Activated naive CD4-positive, alpha-beta T cell treated with anti-CD3 and anti-CD28 coated beads for 36 hours (primary cell): ENCODE results near the gene PASK. TPM values are rescaled to one million over a fixed set of nuclear protein-coding genes. Genes with fewer than 3 reads are reported as not detected.

Source experiments
- CTCF ChIA-PET: fragments of 350-600 bp; sonication (Branson Sonifier 250); formaldehyde crosslinking; loops from one replicate; lab custom pipeline; 2021; ENCODE audit warnings: antibody characterized with exemption; lab: Charles Lee
- DNase-seq: peaks from one replicate; pipeline ENCODE4 v3.0.0-alpha.2; 2020
- H3K27ac Mint-ChIP-seq: one replicate; pipeline ENCODE4 v1.8.0; 2021; ENCODE audit warnings: mild to moderate bottlenecking, mixed read lengths
- H3K27me3 Mint-ChIP-seq: one replicate; pipeline ENCODE4 v1.8.0; 2021; ENCODE audit warnings: low read depth, mixed read lengths
- H3K36me3 Mint-ChIP-seq: one replicate; pipeline ENCODE4 v1.8.0; 2021; ENCODE audit warnings: low read depth, mixed read lengths
- H3K4me1 Mint-ChIP-seq: one replicate; pipeline ENCODE4 v1.8.0; 2021; ENCODE audit warnings: low read depth, mixed read lengths
- H3K4me3 Mint-ChIP-seq: one replicate; pipeline ENCODE4 v1.8.0; 2021; ENCODE audit warnings: mild to moderate bottlenecking, moderate library complexity, mixed read lengths
- H3K9me3 Mint-ChIP-seq: one replicate; pipeline ENCODE4 v1.8.0; 2021; ENCODE audit warnings: mixed read lengths
- intact Hi-C: fragments of 100-400 bp; cut with micrococcal nuclease; formaldehyde crosslinking; loops from one replicate; pipeline ENCODE4 v1.15.1; 2023
- total RNA-seq, 2 experiments: library from RNA; stranded (reverse); gene quantifications; one replicate each; pipeline ENCODE4 v1.2.3, GENCODE V29; 2021

The PASK gene
- total RNA-seq, 2 experiments from 2014 or later: 71.5 to 72.0 TPM

- H3K27me3 Mint-ChIP-seq: no peaks in the 10 kb centered on the region
- CTCF ChIA-PET: no interaction called here
- DNase-seq: no peak
These were observed 20.0 kb downstream of the PASK start for GRCh38 chr2:241129086-241129871.

GRCh38 chr2:241128266-241128665 lies 21.0 kb downstream of the PASK start:
- Mint-ChIP-seq H3K4me1 (peaks cover 30% of the 10 kb centered on the region), H3K36me3 (peaks cover 37% of the 10 kb centered on the region), H3K27me3 (no peaks in the 10 kb centered on the region), H3K27ac (peak overlapping the region; percentile 97), H3K9me3 (no peaks in the 10 kb centered on the region), H3K4me3 (peak overlapping the region; percentile 19)
- CTCF ChIA-PET: interaction anchor here (0.7 kb wide), 1 partner anchor 1828 kb away, joined by 3 read pairs; no protein-coding TSS in a partner anchor
- no peak for DNase-seq
- intact Hi-C loops: no loop called here

More at GRCh38 chr2:241129086-241129871, 20.0 kb downstream of the PASK start:
- peak overlapping the region; percentile 97 for H3K27ac Mint-ChIP-seq
- no peak overlapping the region for H3K4me3 Mint-ChIP-seq
- H3K4me1 Mint-ChIP-seq: peaks cover 26% of the 10 kb centered on the region
- H3K36me3 Mint-ChIP-seq: peaks cover 34% of the 10 kb centered on the region
- H3K9me3 Mint-ChIP-seq: no peaks in the 10 kb centered on the region
- intact Hi-C loops: no loop called here

- CTCF ChIA-PET: no interaction called here
- H3K9me3 Mint-ChIP-seq: no peaks in the 10 kb centered on the region
- no peaks in the 10 kb centered on the region for H3K27me3 Mint-ChIP-seq
- H3K4me1 Mint-ChIP-seq: peaks cover 30% of the 10 kb centered on the region
- intact Hi-C loops: loop anchor here (1.0 to 2.0 kb wide), 2 partner anchors 23 to 24 kb away; partner anchors contain the start of genes MTERF4 and PASK
- peaks cover 34% of the 10 kb centered on the region for H3K36me3 Mint-ChIP-seq
- H3K4me3 Mint-ChIP-seq: no peak overlapping the region
- H3K27ac Mint-ChIP-seq: peak overlapping the region; percentile 97
- DNase-seq: no peak
These were observed 22.5 kb downstream of the PASK start for GRCh38 chr2:241126771-241127202.

GRCh38 chr2:241126201-241126611 lies 23.1 kb downstream of the PASK start:
- Mint-ChIP-seq H3K27me3 (no peaks in the 10 kb centered on the region), H3K27ac (no peak overlapping the region), H3K36me3 (peaks cover 37% of the 10 kb centered on the region), H3K9me3 (no peaks in the 10 kb centered on the region), H3K4me3 (no peak overlapping the region), H3K4me1 (peaks cover 34% of the 10 kb centered on the region)
- CTCF ChIA-PET: no interaction called here
- intact Hi-C loops: loop anchor here (2.0 kb wide), 1 partner anchor 23 kb away; the partner anchor contains the start of gene MTERF4
- no peak for DNase-seq

- Mint-ChIP-seq H3K27ac (no peak overlapping the region), H3K4me3 (no peak overlapping the region), H3K36me3 (peaks cover 40% of the 10 kb centered on the region), H3K27me3 (no peaks in the 10 kb centered on the region), H3K4me1 (peaks cover 38% of the 10 kb centered on the region), H3K9me3 (peaks cover 3% of the 10 kb centered on the region)
- CTCF ChIA-PET: no interaction called here
- intact Hi-C loops: loop anchor here (2.0 kb wide), 1 partner anchor 23 kb away; the partner anchor contains the start of gene MTERF4
- no peak for DNase-seq
These were observed 23.6 kb downstream of the PASK start for GRCh38 chr2:241125626-241126025.

- Mint-ChIP-seq H3K9me3 (peaks cover 6% of the 10 kb centered on the region), H3K4me1 (peaks cover 39% of the 10 kb centered on the region), H3K4me3 (peak overlapping the region; percentile 47), H3K36me3 (peaks cover 42% of the 10 kb centered on the region), H3K27ac (no peak overlapping the region), H3K27me3 (no peaks in the 10 kb centered on the region)
- intact Hi-C loops: no loop called here
- no peak for DNase-seq
- CTCF ChIA-PET: interaction anchor here (1.1 to 1.2 kb wide), 2 partner anchors 18 to 45 kb away, joined by 3 to 4 read pairs; no protein-coding TSS in a partner anchor
These were observed 25.3 kb downstream of the PASK start for GRCh38 chr2:241123816-241124536.

- Mint-ChIP-seq H3K9me3 (peaks cover 6% of the 10 kb centered on the region), H3K27ac (peak overlapping the region; percentile 30), H3K27me3 (no peaks in the 10 kb centered on the region), H3K4me3 (no peak overlapping the region), H3K36me3 (peaks cover 36% of the 10 kb centered on the region), H3K4me1 (peaks cover 25% of the 10 kb centered on the region)
- intact Hi-C loops: no loop called here
- CTCF ChIA-PET: no interaction called here
- DNase-seq: no peak
These were observed 26.8 kb downstream of the PASK start for GRCh38 chr2:241122376-241123002.

GRCh38 chr2:241121008-241121407 lies 28.3 kb downstream of the PASK start:
- Mint-ChIP-seq H3K27ac (no peak overlapping the region), H3K36me3 (peaks cover 37% of the 10 kb centered on the region), H3K9me3 (peaks cover 6% of the 10 kb centered on the region), H3K4me1 (peaks cover 19% of the 10 kb centered on the region), H3K27me3 (no peaks in the 10 kb centered on the region), H3K4me3 (no peak overlapping the region)
- intact Hi-C loops: no loop called here
- CTCF ChIA-PET: no interaction called here
- DNase-seq: no peak

- CTCF ChIA-PET: no interaction called here
- Mint-ChIP-seq H3K27ac (no peak overlapping the region), H3K9me3 (peaks cover 6% of the 10 kb centered on the region), H3K4me3 (no peak overlapping the region), H3K4me1 (peaks cover 17% of the 10 kb centered on the region), H3K36me3 (peaks cover 36% of the 10 kb centered on the region), H3K27me3 (no peaks in the 10 kb centered on the region)
- DNase-seq: no peak
- intact Hi-C loops: no loop called here
These were observed 28.8 kb downstream of the PASK start for GRCh38 chr2:241120440-241120839.

GRCh38 chr2:241118737-241119505 lies 30.4 kb downstream of the PASK start:
- peaks cover 47% of the 10 kb centered on the region for H3K36me3 Mint-ChIP-seq
- no peaks in the 10 kb centered on the region for H3K27me3 Mint-ChIP-seq
- DNase-seq: no peak
- no peak overlapping the region for H3K27ac Mint-ChIP-seq
- intact Hi-C loops: no loop called here
- peaks cover 6% of the 10 kb centered on the region for H3K9me3 Mint-ChIP-seq
- no peak overlapping the region for H3K4me3 Mint-ChIP-seq
- H3K4me1 Mint-ChIP-seq: peaks cover 13% of the 10 kb centered on the region
- CTCF ChIA-PET: no interaction called here

GRCh38 chr2:241116606-241117560 lies 32.4 kb downstream of the PASK start:
- Mint-ChIP-seq H3K36me3 (peaks cover 49% of the 10 kb centered on the region), H3K27ac (no peak overlapping the region), H3K4me1 (peaks cover 18% of the 10 kb centered on the region), H3K27me3 (no peaks in the 10 kb centered on the region), H3K4me3 (no peak overlapping the region), H3K9me3 (peaks cover 6% of the 10 kb centered on the region)
- CTCF ChIA-PET: no interaction called here
- intact Hi-C loops: no loop called here
- DNase-seq: no peak
